ENCODE measurements around the gene URI1.
A peak's percentile ranks its signal among the peaks of the same experiment; 100 is the strongest.

The URI1 gene

GRCh38 chr19:29941828-29942403 is at the start of gene URI1:
Gene URI1, plus strand, starts transcription at chr19:29942239. Its CDS starts 309 bp downstream, at chr19:29942548.
- peak within 1 kb of the TSS; percentile 54 for H3K27ac ChIP-seq (ENCODE audit: poor library complexity, severe bottlenecking)
- peak within 1 kb of the TSS; percentile 100 for H3K4me3 ChIP-seq (ENCODE audit: severe bottlenecking)
- H3K36me3 ChIP-seq (ENCODE audit: low read depth), result peaks cover 10% of the 10 kb centered on the region
- no peak for TF ChIP-seq CTCF (IDR thresholded peaks at IDR 0.05; ENCODE audit: poor library complexity, severe bottlenecking)
- peaks cover 24% of the 10 kb centered on the region for H3K4me1 ChIP-seq (ENCODE audit: insufficient read depth, poor library complexity, severe bottlenecking)
- H3K27me3 ChIP-seq (ENCODE audit: insufficient read depth, poor library complexity, severe bottlenecking), result no peaks in the 10 kb centered on the region
- DNase-seq (ENCODE audit: low spot score), result peak; percentile 75
- ATAC-seq (ENCODE audit: low read depth), result peak; percentile 86
- H3K9me3 ChIP-seq (ENCODE audit: severe bottlenecking), result no peaks in the 10 kb centered on the region

GRCh38 chr19:29893606-29894284 is 48.3 kb upstream of the URI1 start:
- no peak for TF ChIP-seq CTCF (IDR thresholded peaks at IDR 0.05; ENCODE audit: poor library complexity, severe bottlenecking)
- no peak for ATAC-seq (ENCODE audit: low read depth)
- no peaks in the 10 kb centered on the region for H3K9me3 ChIP-seq (ENCODE audit: severe bottlenecking)

GRCh38 chr19:29896802-29897201 is 45.2 kb upstream of the URI1 start:
- Histone ChIP-seq H3K27ac (ENCODE audit: poor library complexity, severe bottlenecking) (no peak overlapping the region), H3K4me3 (ENCODE audit: severe bottlenecking) (no peak overlapping the region), H3K4me1 (ENCODE audit: insufficient read depth, poor library complexity, severe bottlenecking) (no peaks in the 10 kb centered on the region), H3K9me3 (ENCODE audit: severe bottlenecking) (no peaks in the 10 kb centered on the region), H3K27me3 (ENCODE audit: insufficient read depth, poor library complexity, severe bottlenecking) (no peaks in the 10 kb centered on the region), H3K36me3 (ENCODE audit: low read depth) (no peaks in the 10 kb centered on the region)
- no peak for TF ChIP-seq CTCF (IDR thresholded peaks at IDR 0.05; ENCODE audit: poor library complexity, severe bottlenecking)
- no peak for ATAC-seq (ENCODE audit: low read depth)
- no peak for DNase-seq (ENCODE audit: low spot score)

More at GRCh38 chr19:29893606-29894284, 48.3 kb upstream of the URI1 start:
- DNase-seq (ENCODE audit: low spot score), result no peak
- no peaks in the 10 kb centered on the region for H3K36me3 ChIP-seq (ENCODE audit: low read depth)
- no peak overlapping the region for H3K27ac ChIP-seq (ENCODE audit: poor library complexity, severe bottlenecking)
- H3K4me3 ChIP-seq (ENCODE audit: severe bottlenecking), result no peak overlapping the region
- no peaks in the 10 kb centered on the region for H3K27me3 ChIP-seq (ENCODE audit: insufficient read depth, poor library complexity, severe bottlenecking)
- no peaks in the 10 kb centered on the region for H3K4me1 ChIP-seq (ENCODE audit: insufficient read depth, poor library complexity, severe bottlenecking)

- ATAC-seq (ENCODE audit: low read depth) (no peak), DNase-seq (ENCODE audit: low spot score) (no peak)
- no peak overlapping the region for H3K4me3 ChIP-seq (ENCODE audit: severe bottlenecking)
- H3K9me3 ChIP-seq (ENCODE audit: severe bottlenecking), result no peaks in the 10 kb centered on the region
- H3K4me1 ChIP-seq (ENCODE audit: insufficient read depth, poor library complexity, severe bottlenecking), result no peaks in the 10 kb centered on the region
- no peaks in the 10 kb centered on the region for H3K36me3 ChIP-seq (ENCODE audit: low read depth)
- TF ChIP-seq CTCF (IDR thresholded peaks at IDR 0.05; ENCODE audit: poor library complexity, severe bottlenecking), result no peak
- no peaks in the 10 kb centered on the region for H3K27me3 ChIP-seq (ENCODE audit: insufficient read depth, poor library complexity, severe bottlenecking)
- no peak overlapping the region for H3K27ac ChIP-seq (ENCODE audit: poor library complexity, severe bottlenecking)
Observed at GRCh38 chr19:29897466-29897865, 44.6 kb upstream of the URI1 start.

- no peaks in the 10 kb centered on the region for H3K9me3 ChIP-seq (ENCODE audit: severe bottlenecking)
- DNase-seq (ENCODE audit: low spot score) (no peak), ATAC-seq (ENCODE audit: low read depth) (no peak)
- no peak for TF ChIP-seq CTCF (IDR thresholded peaks at IDR 0.05; ENCODE audit: poor library complexity, severe bottlenecking)
- no peaks in the 10 kb centered on the region for H3K27me3 ChIP-seq (ENCODE audit: insufficient read depth, poor library complexity, severe bottlenecking)
- H3K4me3 ChIP-seq (ENCODE audit: severe bottlenecking), result no peak overlapping the region
- no peak overlapping the region for H3K27ac ChIP-seq (ENCODE audit: poor library complexity, severe bottlenecking)
- no peaks in the 10 kb centered on the region for H3K4me1 ChIP-seq (ENCODE audit: insufficient read depth, poor library complexity, severe bottlenecking)
- H3K36me3 ChIP-seq (ENCODE audit: low read depth), result no peaks in the 10 kb centered on the region
Observed at GRCh38 chr19:29904017-29904416, 38.0 kb upstream of the URI1 start.
